ENCODE measurements around the gene CHST9. TPM values are rescaled to one million over a fixed set of nuclear protein-coding genes. Genes with fewer than 3 reads are reported as not detected.
"Not testable (repeated sequence)": the region's sequence is repeated elsewhere in the genome, so short reads cannot be mapped to it uniquely, and the experiment has no call there.

Gene CHST9
- total RNA-seq, 2 donors from 2014 or later: not detected

- ATAC-seq (no peak), DNase-seq (ENCODE audit: low spot score) (no peak)
- Mint-ChIP-seq H3K36me3 (no peaks in the 10 kb centered on the region), H3K27me3 (no peaks in the 10 kb centered on the region), H3K27ac (no peak overlapping the region), H3K4me1 (ENCODE audit: low read depth in 2 of 2) (no peaks in the 10 kb centered on the region), H3K9me3 (peaks cover 10% of the 10 kb centered on the region), H3K4me3 (no peak overlapping the region)
Observed at GRCh38 chr18:26956863-26957262, 228.2 kb downstream of the CHST9 start.

- H3K27ac Mint-ChIP-seq: no peak overlapping the region
- no peaks in the 10 kb centered on the region for H3K27me3 Mint-ChIP-seq
- no peaks in the 10 kb centered on the region for H3K4me1 Mint-ChIP-seq (ENCODE audit: low read depth in 2 of 2)
- H3K9me3 Mint-ChIP-seq: peaks cover 9% of the 10 kb centered on the region
- DNase-seq (ENCODE audit: low spot score) (no peak), ATAC-seq (no peak)
- no peak overlapping the region for H3K4me3 Mint-ChIP-seq
- no peaks in the 10 kb centered on the region for H3K36me3 Mint-ChIP-seq
Observed at GRCh38 chr18:26948703-26949102, 236.4 kb downstream of the CHST9 start.

- H3K4me3 Mint-ChIP-seq: no peak overlapping the region
- no peak overlapping the region for H3K27ac Mint-ChIP-seq
- peaks cover 15% of the 10 kb centered on the region for H3K9me3 Mint-ChIP-seq
- no peaks in the 10 kb centered on the region for H3K27me3 Mint-ChIP-seq
- DNase-seq (ENCODE audit: low spot score): no peak
- no peak for ATAC-seq
- no peaks in the 10 kb centered on the region for H3K4me1 Mint-ChIP-seq (ENCODE audit: low read depth in 2 of 2)
- no peaks in the 10 kb centered on the region for H3K36me3 Mint-ChIP-seq
Observed at GRCh38 chr18:26943906-26944305, 241.2 kb downstream of the CHST9 start.

- no peak for DNase-seq (ENCODE audit: low spot score)
- Mint-ChIP-seq H3K9me3 (peaks cover 10% of the 10 kb centered on the region), H3K4me3 (no peak overlapping the region), H3K27me3 (no peaks in the 10 kb centered on the region), H3K36me3 (no peaks in the 10 kb centered on the region), H3K4me1 (ENCODE audit: low read depth in 2 of 2) (no peaks in the 10 kb centered on the region), H3K27ac (no peak overlapping the region)
- ATAC-seq: no peak
Observed at GRCh38 chr18:26941584-26941983, 243.5 kb downstream of the CHST9 start.

- peaks cover 6% of the 10 kb centered on the region for H3K9me3 Mint-ChIP-seq
- H3K27me3 Mint-ChIP-seq: no peaks in the 10 kb centered on the region
- ATAC-seq (no peak), DNase-seq (ENCODE audit: low spot score) (no peak)
- no peaks in the 10 kb centered on the region for H3K4me1 Mint-ChIP-seq (ENCODE audit: low read depth in 2 of 2)
- no peak overlapping the region for H3K27ac Mint-ChIP-seq
- no peaks in the 10 kb centered on the region for H3K36me3 Mint-ChIP-seq
- no peak overlapping the region for H3K4me3 Mint-ChIP-seq
Observed at GRCh38 chr18:26940744-26941398, 244.2 kb downstream of the CHST9 start.

- Mint-ChIP-seq H3K4me3 (no peak overlapping the region), H3K9me3 (peaks cover 9% of the 10 kb centered on the region), H3K36me3 (no peaks in the 10 kb centered on the region), H3K27me3 (no peaks in the 10 kb centered on the region), H3K4me1 (ENCODE audit: low read depth in 2 of 2) (no peaks in the 10 kb centered on the region), H3K27ac (no peak overlapping the region)
- ATAC-seq (no peak), DNase-seq (ENCODE audit: low spot score) (no peak)
Observed at GRCh38 chr18:26931659-26932058, 253.4 kb downstream of the CHST9 start.

- ATAC-seq (no peak), DNase-seq (ENCODE audit: low spot score) (no peak)
- peaks cover 9% of the 10 kb centered on the region for H3K9me3 Mint-ChIP-seq
- no peak overlapping the region for H3K27ac Mint-ChIP-seq
- H3K4me1 Mint-ChIP-seq (ENCODE audit: low read depth in 2 of 2): no peaks in the 10 kb centered on the region
- H3K27me3 Mint-ChIP-seq: no peaks in the 10 kb centered on the region
- H3K4me3 Mint-ChIP-seq: no peak overlapping the region
- H3K36me3 Mint-ChIP-seq: no peaks in the 10 kb centered on the region
Observed at GRCh38 chr18:26930630-26931029, 254.5 kb downstream of the CHST9 start.

GRCh38 chr18:26928670-26929313 is 256.3 kb downstream of the CHST9 start:
- H3K9me3 Mint-ChIP-seq: peaks cover 11% of the 10 kb centered on the region
- ATAC-seq (no peak), DNase-seq (ENCODE audit: low spot score) (no peak)
- no peaks in the 10 kb centered on the region for H3K36me3 Mint-ChIP-seq
- no peak overlapping the region for H3K27ac Mint-ChIP-seq
- no peaks in the 10 kb centered on the region for H3K4me1 Mint-ChIP-seq (ENCODE audit: low read depth in 2 of 2)
- no peak overlapping the region for H3K4me3 Mint-ChIP-seq
- no peaks in the 10 kb centered on the region for H3K27me3 Mint-ChIP-seq

- not testable (repeated sequence) for H3K27ac Mint-ChIP-seq; H3K4me1 Mint-ChIP-seq (ENCODE audit: low read depth in 2 of 2); ATAC-seq; H3K9me3 Mint-ChIP-seq; H3K27me3 Mint-ChIP-seq; H3K4me3 Mint-ChIP-seq; H3K36me3 Mint-ChIP-seq; DNase-seq (ENCODE audit: low spot score)
Observed at GRCh38 chr18:26927822-26928221, 257.3 kb downstream of the CHST9 start.

GRCh38 chr18:26926066-26926675 is 258.9 kb downstream of the CHST9 start:
- H3K27ac Mint-ChIP-seq: no peak overlapping the region
- H3K4me3 Mint-ChIP-seq: no peak overlapping the region
- H3K27me3 Mint-ChIP-seq: no peaks in the 10 kb centered on the region
- H3K36me3 Mint-ChIP-seq: no peaks in the 10 kb centered on the region
- H3K9me3 Mint-ChIP-seq: peaks cover 10% of the 10 kb centered on the region
- H3K4me1 Mint-ChIP-seq (ENCODE audit: low read depth in 2 of 2): no peaks in the 10 kb centered on the region
- no peak for DNase-seq (ENCODE audit: low spot score)
- no peak for ATAC-seq

- Mint-ChIP-seq H3K36me3 (no peaks in the 10 kb centered on the region), H3K4me3 (no peak overlapping the region), H3K4me1 (ENCODE audit: low read depth in 2 of 2) (no peaks in the 10 kb centered on the region), H3K27me3 (no peaks in the 10 kb centered on the region), H3K9me3 (peaks cover 11% of the 10 kb centered on the region), H3K27ac (no peak overlapping the region)
- ATAC-seq (no peak), DNase-seq (ENCODE audit: low spot score) (no peak)
Observed at GRCh38 chr18:26925313-26925712, 259.8 kb downstream of the CHST9 start.

- H3K27me3 Mint-ChIP-seq: no peaks in the 10 kb centered on the region
- H3K4me3 Mint-ChIP-seq: no peak overlapping the region
- H3K9me3 Mint-ChIP-seq: peaks cover 14% of the 10 kb centered on the region
- no peaks in the 10 kb centered on the region for H3K36me3 Mint-ChIP-seq
- DNase-seq (ENCODE audit: low spot score) (no peak), ATAC-seq (no peak)
- no peaks in the 10 kb centered on the region for H3K4me1 Mint-ChIP-seq (ENCODE audit: low read depth in 2 of 2)
- H3K27ac Mint-ChIP-seq: no peak overlapping the region
Observed at GRCh38 chr18:26922313-26922712, 262.8 kb downstream of the CHST9 start.

GRCh38 chr18:26920644-26921043 is 264.5 kb downstream of the CHST9 start:
- peaks cover 14% of the 10 kb centered on the region for H3K9me3 Mint-ChIP-seq
- no peak overlapping the region for H3K27ac Mint-ChIP-seq
- no peaks in the 10 kb centered on the region for H3K27me3 Mint-ChIP-seq
- H3K4me3 Mint-ChIP-seq: no peak overlapping the region
- H3K4me1 Mint-ChIP-seq (ENCODE audit: low read depth in 2 of 2): no peaks in the 10 kb centered on the region
- no peak for ATAC-seq
- no peaks in the 10 kb centered on the region for H3K36me3 Mint-ChIP-seq
- no peak for DNase-seq (ENCODE audit: low spot score)

GRCh38 chr18:26919627-26920026 is 265.5 kb downstream of the CHST9 start:
- no peak overlapping the region for H3K27ac Mint-ChIP-seq
- no peaks in the 10 kb centered on the region for H3K36me3 Mint-ChIP-seq
- DNase-seq (ENCODE audit: low spot score) (no peak), ATAC-seq (no peak)
- H3K9me3 Mint-ChIP-seq: peaks cover 14% of the 10 kb centered on the region
- H3K27me3 Mint-ChIP-seq: no peaks in the 10 kb centered on the region
- H3K4me3 Mint-ChIP-seq: no peak overlapping the region
- no peaks in the 10 kb centered on the region for H3K4me1 Mint-ChIP-seq (ENCODE audit: low read depth in 2 of 2)
